Astrocyte (in vitro differentiated cells and primary cell): ENCODE results near the gene RSPH1. TPM values are rescaled to one million over a fixed set of nuclear protein-coding genes. Genes with fewer than 3 reads are reported as not detected.

ENCODE experiments used
- DNase-seq: peaks from one replicate; pipeline ENCODE4 v3.0.0-alpha.2; 2010; ENCODE audit warnings: low read depth
- FAIRE-seq: peaks from 2 replicates; lab custom pipeline; 2011; peaks lifted over from hg19 to GRCh38; lab: Jason Lieb, UNC
- H2AFZ ChIP-seq: 2 replicates; pipeline ENCODE4 v1.6.0; 2012; ENCODE audit warnings: low read depth, low read length, inconsistent platforms
- H3K27ac ChIP-seq: 2 replicates; pipeline ENCODE4 v1.5.1; 2011; ENCODE audit warnings: low read depth, low read length, inconsistent platforms
- H3K27me3 ChIP-seq: 2 replicates; pipeline ENCODE4 v1.6.0; 2011; ENCODE audit warnings: low read length, inconsistent platforms; ENCODE audit not compliant: insufficient read depth
- H3K36me3 ChIP-seq: 2 replicates; pipeline ENCODE4 v1.5.1; 2011; ENCODE audit warnings: low read length, inconsistent platforms; ENCODE audit not compliant: insufficient read depth
- H3K4me1 ChIP-seq: 2 replicates; pipeline ENCODE4 v1.5.1; 2011; ENCODE audit warnings: low read length, inconsistent platforms; ENCODE audit not compliant: insufficient read depth
- H3K4me2 ChIP-seq: 2 replicates; pipeline ENCODE4 v1.6.0; 2012; ENCODE audit warnings: low read length, inconsistent platforms
- H3K4me3 ChIP-seq: 2 replicates; pipeline ENCODE4 v1.5.1; 2011; ENCODE audit warnings: low read depth, mild to moderate bottlenecking, low read length, inconsistent platforms; ENCODE audit not compliant: insufficient read depth
- H3K79me2 ChIP-seq: 2 replicates; pipeline ENCODE4 v1.6.0; 2012; ENCODE audit warnings: mild to moderate bottlenecking, low read length, inconsistent platforms; ENCODE audit not compliant: insufficient read depth
- H3K9ac ChIP-seq: 2 replicates; pipeline ENCODE4 v1.6.0; 2012; ENCODE audit warnings: mild to moderate bottlenecking, low read length, inconsistent platforms
- H3K9me3 ChIP-seq: 2 replicates; pipeline ENCODE4 v1.5.1; 2012; ENCODE audit warnings: low read depth, mild to moderate bottlenecking, low read length, inconsistent platforms; ENCODE audit not compliant: insufficient read depth
- H4K20me1 ChIP-seq: 2 replicates; pipeline ENCODE4 v1.6.0; 2012; ENCODE audit warnings: low read length, inconsistent platforms; ENCODE audit not compliant: insufficient read depth
- H3K27ac Mint-ChIP-seq: one replicate; pipeline ENCODE4 v1.8.0; 2021; ENCODE audit warnings: mild to moderate bottlenecking, mixed read lengths; ENCODE audit not compliant: unreplicated experiment
- H3K27me3 Mint-ChIP-seq: one replicate; pipeline ENCODE4 v1.8.0; 2021; ENCODE audit warnings: low read depth, mixed read lengths; ENCODE audit not compliant: unreplicated experiment
- H3K36me3 Mint-ChIP-seq: one replicate; pipeline ENCODE4 v1.8.0; 2021; ENCODE audit warnings: low read depth, mixed read lengths; ENCODE audit not compliant: unreplicated experiment
- H3K4me1 Mint-ChIP-seq: one replicate; pipeline ENCODE4 v1.8.0; 2021; ENCODE audit warnings: low read depth, mixed read lengths; ENCODE audit not compliant: unreplicated experiment
- H3K4me3 Mint-ChIP-seq: one replicate; pipeline ENCODE4 v1.8.0; 2021; ENCODE audit warnings: mild to moderate bottlenecking, moderate library complexity, mixed read lengths; ENCODE audit not compliant: unreplicated experiment
- H3K9me3 Mint-ChIP-seq: one replicate; pipeline ENCODE4 v1.8.0; 2021; ENCODE audit warnings: mild to moderate bottlenecking, mixed read lengths; ENCODE audit not compliant: unreplicated experiment
- CTCF ChIP-seq: IDR thresholded peaks from 2 replicates; pipeline ENCODE4 v1.5.1; 2011; ENCODE audit warnings: low read depth, mild to moderate bottlenecking, inconsistent platforms, low read length, moderate library complexity; ENCODE audit not compliant: insufficient read depth
- EZH2 ChIP-seq: IDR thresholded peaks from 2 replicates; pipeline ENCODE4 v1.6.1; 2012; ENCODE audit warnings: mild to moderate bottlenecking, low read length, inconsistent platforms; ENCODE audit not compliant: insufficient read depth
- total RNA-seq: library from RNA; stranded (reverse); gene quantifications from 2 replicates; pipeline ENCODE4 v1.2.1, GENCODE V29; 2021

Gene RSPH1
- total RNA-seq, 1 donor from 2014 or later = 0.43 TPM

DNA sequence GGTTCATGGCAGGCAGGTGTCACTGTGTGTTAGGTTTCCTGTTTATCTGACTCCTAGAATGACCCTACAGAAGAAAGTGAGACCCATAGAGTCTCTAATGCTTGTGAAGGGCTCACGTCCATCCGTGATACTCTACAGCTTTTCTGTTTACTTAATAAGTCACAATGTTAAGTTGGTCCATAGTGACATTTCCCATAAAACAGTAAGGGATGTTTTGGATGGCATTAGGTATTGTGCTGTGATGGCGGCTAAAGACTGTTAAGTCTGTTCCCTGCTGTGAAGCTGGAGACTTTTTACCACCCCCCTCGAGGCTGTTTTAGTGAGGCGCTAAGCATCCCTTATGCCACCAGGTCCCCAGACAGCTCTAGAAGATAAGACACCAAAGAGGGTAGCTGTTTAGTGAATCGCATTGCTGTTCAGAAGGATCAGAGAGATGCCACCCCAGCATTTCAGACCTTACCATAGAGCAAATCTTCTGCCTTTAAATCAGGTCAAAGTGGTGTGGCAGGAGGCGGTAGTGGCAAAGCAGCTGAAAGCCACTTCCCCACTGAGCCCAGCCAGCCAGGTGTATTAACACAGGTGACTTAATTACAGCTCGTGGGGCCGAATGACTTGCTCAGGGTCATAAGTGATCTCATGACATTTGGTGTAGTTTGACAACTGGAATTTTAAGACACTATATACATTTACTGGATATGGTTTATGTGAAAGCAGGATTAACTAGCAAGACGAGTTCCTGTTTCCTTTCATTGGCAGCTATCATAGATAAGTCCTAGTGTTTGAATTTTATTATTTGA lies 42.7 kb upstream of the RSPH1 start:
- Histone ChIP-seq H3K4me2 (no peak overlapping the region), H3K9ac (no peak overlapping the region), H3K27ac (no peak overlapping the region), H4K20me1 (no peaks in the 10 kb centered on the region), H3K4me1 (no peaks in the 10 kb centered on the region), H3K9me3 (no peaks in the 10 kb centered on the region), H3K36me3 (no peaks in the 10 kb centered on the region), H3K79me2 (no peaks in the 10 kb centered on the region), H3K4me3 (no peak overlapping the region), H3K27me3 (no peaks in the 10 kb centered on the region), H2AFZ (no peak overlapping the region)
- FAIRE-seq = no peak
- DNase-seq = no peak
- no peak for TF ChIP-seq EZH2
- no peak for TF ChIP-seq CTCF
- no peaks in the 10 kb centered on the region for H3K9me3 Mint-ChIP-seq
- H3K36me3 Mint-ChIP-seq = peaks cover 10% of the 10 kb centered on the region
- no peaks in the 10 kb centered on the region for H3K4me1 Mint-ChIP-seq
- no peak overlapping the region for H3K4me3 Mint-ChIP-seq
- peaks cover 29% of the 10 kb centered on the region for H3K27me3 Mint-ChIP-seq
- H3K27ac Mint-ChIP-seq = no peak overlapping the region

DNA sequence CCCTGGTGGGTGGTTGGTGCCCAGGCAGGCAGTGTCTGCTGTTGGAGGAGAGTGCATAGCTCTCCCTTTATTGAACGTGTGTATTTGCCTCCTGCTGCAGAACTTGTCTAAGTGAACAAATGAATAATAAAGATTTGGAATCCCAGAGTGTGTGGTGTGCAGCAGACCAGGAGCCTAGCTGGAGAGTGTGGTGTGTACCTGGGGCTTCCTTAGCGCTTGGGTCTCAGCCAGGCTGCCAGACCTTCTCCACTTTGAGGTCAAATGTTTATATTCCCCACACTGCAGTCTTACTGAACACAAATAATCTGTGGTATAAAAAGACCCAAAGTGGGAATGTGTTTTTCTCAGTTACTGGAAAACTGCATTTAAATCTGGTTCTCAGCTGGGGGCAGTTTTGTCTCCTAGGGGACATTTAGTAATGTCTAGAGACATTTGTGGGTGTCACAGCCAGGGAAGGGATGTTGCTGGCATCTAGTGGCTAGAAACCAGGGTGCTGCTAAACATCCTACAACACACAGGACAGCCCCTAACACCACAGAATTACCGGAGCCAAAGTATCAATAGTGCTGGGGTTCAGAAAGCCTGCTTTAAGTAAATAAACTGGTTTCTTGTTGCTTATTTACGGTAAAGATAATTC lies 41.2 kb upstream of the RSPH1 start:
- H3K79me2 ChIP-seq = no peaks in the 10 kb centered on the region
- no peaks in the 10 kb centered on the region for H3K4me1 ChIP-seq
- Mint-ChIP-seq H3K36me3 (peaks cover 10% of the 10 kb centered on the region), H3K27ac (no peak overlapping the region), H3K4me3 (no peak overlapping the region), H3K4me1 (no peaks in the 10 kb centered on the region), H3K27me3 (peaks cover 29% of the 10 kb centered on the region), H3K9me3 (no peaks in the 10 kb centered on the region)
- no peaks in the 10 kb centered on the region for H3K9me3 ChIP-seq
- FAIRE-seq = no peak
- H3K9ac ChIP-seq = no peak overlapping the region
- H2AFZ ChIP-seq = no peak overlapping the region
- H4K20me1 ChIP-seq = no peaks in the 10 kb centered on the region
- no peaks in the 10 kb centered on the region for H3K27me3 ChIP-seq
- no peaks in the 10 kb centered on the region for H3K36me3 ChIP-seq
- H3K4me3 ChIP-seq = no peak overlapping the region
- H3K27ac ChIP-seq = no peak overlapping the region
- no peak overlapping the region for H3K4me2 ChIP-seq
- TF ChIP-seq EZH2 = no peak
- TF ChIP-seq CTCF = peak; percentile 16
- DNase-seq = no peak

- no peak overlapping the region for H3K4me3 ChIP-seq
- H3K27me3 Mint-ChIP-seq = peaks cover 29% of the 10 kb centered on the region
- H3K36me3 Mint-ChIP-seq = peaks cover 10% of the 10 kb centered on the region
- H3K79me2 ChIP-seq = no peaks in the 10 kb centered on the region
- no peak overlapping the region for H3K4me3 Mint-ChIP-seq
- H4K20me1 ChIP-seq = no peaks in the 10 kb centered on the region
- no peak for DNase-seq
- H3K4me1 ChIP-seq = no peaks in the 10 kb centered on the region
- no peaks in the 10 kb centered on the region for H3K9me3 Mint-ChIP-seq
- H3K27me3 ChIP-seq = peaks cover under 1% of the 10 kb centered on the region
- no peak overlapping the region for H3K9ac ChIP-seq
- no peaks in the 10 kb centered on the region for H3K9me3 ChIP-seq
- H3K4me2 ChIP-seq = no peak overlapping the region
- TF ChIP-seq CTCF = no peak
- no peak for TF ChIP-seq EZH2
- no peaks in the 10 kb centered on the region for H3K36me3 ChIP-seq
- no peak overlapping the region for H3K27ac ChIP-seq
- H3K4me1 Mint-ChIP-seq = no peaks in the 10 kb centered on the region
- no peak overlapping the region for H3K27ac Mint-ChIP-seq
- H2AFZ ChIP-seq = no peak overlapping the region
- no peak for FAIRE-seq
These were observed 40.6 kb upstream of the RSPH1 start for GRCh38 chr21:42536601-42537000.
